Thyroid gland (tissue), 4 donors: ENCODE measurements around the gene CLDN11.

Source experiments
- CTCF ChIP-seq, 6 experiments: fragments of 200-600 bp in 3 of 6; fragments of 450-650 bp in 3 of 6; sonication (generic) in 3 of 6; IDR thresholded peaks; one replicate each; pipeline ENCODE4 v1.5.1; 2016 to 2019; ENCODE audit warnings: antibody characterized with exemption in 6 of 6, mild to moderate bottlenecking in 2 of 6, inconsistent platforms in 1 of 6, moderate library complexity in 1 of 6
- POLR2A ChIP-seq, 2 donors: fragments of 450-650 bp; IDR thresholded peaks; one replicate each; pipeline ENCODE4 v1.6.1; 2017; ENCODE audit warnings: antibody characterized with exemption in 2 of 2, mild to moderate bottlenecking in 2 of 2, moderate library complexity in 1 of 2

GRCh38 chr3:170483485-170484262, 65.0 kb downstream of the CLDN11 start:
- TF ChIP-seq CTCF (IDR thresholded peaks at IDR 0.05): no peak
- no peak for TF ChIP-seq POLR2A (IDR thresholded peaks at IDR 0.05)
